GM23338 (cell line): Measurements from ENCODE around the gene SFRP5. TPM values are rescaled to one million over a fixed set of nuclear protein-coding genes. Genes with fewer than 3 reads are reported as not detected.

Experiments
- ATAC-seq: fragments of 200-7000 bp; cut with Tn5 transposase; 3 replicates; pipeline ENCODE4 v1.9.1; 2020
- DNase-seq: peaks from one replicate; pipeline ENCODE4 v3.0.0-alpha.2; 2015; ENCODE audit warnings: low spot score
- H2AFZ ChIP-seq: fragments of 200-600 bp; sonication (generic); 2 replicates; pipeline ENCODE4 v1.8.0; 2016; ENCODE audit warnings: antibody characterized with exemption, mild to moderate bottlenecking, moderate library complexity
- H3F3A ChIP-seq: fragments of 200-600 bp; sonication (generic); replicated peaks from 2 replicates; pipeline ENCODE4 v1.8.0; 2017; ENCODE audit warnings: antibody characterized with exemption, mixed run types, low read depth
- H3K27ac ChIP-seq: fragments of 200-600 bp; sonication (generic); 2 replicates; pipeline ENCODE4 v1.6.1; 2016; ENCODE audit warnings: low read depth
- H3K27me3 ChIP-seq: fragments of 200-600 bp; sonication (generic); 2 replicates; pipeline ENCODE4 v1.8.0; 2016; ENCODE audit warnings: mild to moderate bottlenecking, mixed run types, moderate library complexity; ENCODE audit not compliant: insufficient read depth
- H3K36me3 ChIP-seq: fragments of 200-600 bp; sonication (generic); 2 replicates; pipeline ENCODE4 v1.8.0; 2016; ENCODE audit warnings: mild to moderate bottlenecking; ENCODE audit not compliant: insufficient read depth
- H3K4me1 ChIP-seq: fragments of 200-600 bp; sonication (generic); 2 replicates; pipeline ENCODE4 v1.8.0; 2016; ENCODE audit warnings: mild to moderate bottlenecking, moderate library complexity; ENCODE audit not compliant: insufficient read depth
- H3K4me2 ChIP-seq: fragments of 200-600 bp; sonication (generic); 2 replicates; pipeline ENCODE4 v1.7.1; 2017; ENCODE audit warnings: mixed run types
- H3K4me3 ChIP-seq: fragments of 200-600 bp; sonication (generic); 2 replicates; pipeline ENCODE4 v1.6.1; 2016; ENCODE audit warnings: mixed run types
- H3K79me2 ChIP-seq: fragments of 200-600 bp; sonication (generic); replicated peaks from 2 replicates; pipeline ENCODE4 v1.8.0; 2017; ENCODE audit warnings: mild to moderate bottlenecking; ENCODE audit not compliant: insufficient read depth
- H3K9me2 ChIP-seq: fragments of 200-600 bp; sonication (generic); 2 replicates; pipeline ENCODE4 v1.8.0; 2017; ENCODE audit not compliant: insufficient read depth
- H4K20me1 ChIP-seq: fragments of 200-600 bp; sonication (generic); replicated peaks from 2 replicates; pipeline ENCODE4 v1.8.0; 2017; ENCODE audit warnings: mild to moderate bottlenecking; ENCODE audit not compliant: insufficient read depth
- H3K27ac Mint-ChIP-seq: 2 replicates; pipeline ENCODE4 v1.8.0; 2020; ENCODE audit warnings: inconsistent platforms, mild to moderate bottlenecking, moderate library complexity, mixed read lengths
- H3K27me3 Mint-ChIP-seq: 3 replicates; pipeline ENCODE4 v1.8.0; 2022; ENCODE audit warnings: low read depth, mild to moderate bottlenecking, moderate library complexity, mixed read lengths, inconsistent platforms; ENCODE audit not compliant: insufficient read depth, poor library complexity
- H3K36me3 Mint-ChIP-seq: 3 replicates; pipeline ENCODE4 v1.8.0; 2021; ENCODE audit warnings: low read depth, mild to moderate bottlenecking, inconsistent platforms, moderate library complexity, mixed read lengths
- H3K4me1 Mint-ChIP-seq: 3 replicates; pipeline ENCODE4 v1.8.0; 2020; ENCODE audit warnings: mild to moderate bottlenecking, inconsistent platforms, mixed read lengths
- H3K4me3 Mint-ChIP-seq: 3 replicates; pipeline ENCODE4 v1.8.0; 2021; ENCODE audit warnings: moderate library complexity, mild to moderate bottlenecking, inconsistent platforms, mixed read lengths
- H3K9me3 Mint-ChIP-seq: 3 replicates; pipeline ENCODE4 v1.8.0; 2020; ENCODE audit warnings: moderate library complexity, mild to moderate bottlenecking, inconsistent platforms, mixed read lengths
- CREB1 ChIP-seq: fragments of 250-450 bp; sonication (Bioruptor Pico); IDR thresholded peaks from 2 replicates; pipeline ENCODE4 v1.5.0; 2020; ENCODE audit warnings: low read depth, mild to moderate bottlenecking, moderate library complexity
- CTCF ChIP-seq, 2 experiments: fragments of 200-600 bp in 1 of 2; sonication (generic) in 1 of 2; conservative IDR thresholded peaks; 2 replicates each; pipeline versions ENCODE4 v1.5.1 to v1.6.1; 2016 to 2017; ENCODE audit warnings: antibody characterized with exemption in 2 of 2, low read depth in 2 of 2, mild to moderate bottlenecking in 2 of 2, moderate library complexity in 1 of 2
- JUNB ChIP-seq: IDR thresholded peaks from one replicate; pipeline ENCODE4 v1.6.1; 2016; ENCODE audit warnings: antibody characterized with exemption; ENCODE audit not compliant: unreplicated experiment
- REST ChIP-seq: IDR thresholded peaks from one replicate; pipeline ENCODE4 v1.6.1; 2018; ENCODE audit warnings: antibody characterized with exemption; ENCODE audit not compliant: unreplicated experiment
- STAT1 ChIP-seq: IDR thresholded peaks from one replicate; pipeline ENCODE4 v1.6.1; 2016; ENCODE audit warnings: antibody characterized with exemption; ENCODE audit not compliant: unreplicated experiment
- ZNF114 ChIP-seq: fragments of 250-450 bp; sonication (Bioruptor Pico); IDR thresholded peaks from 2 replicates; pipeline ENCODE4 v1.5.0; 2020; ENCODE audit warnings: mild to moderate bottlenecking, moderate library complexity
- ZNF331 ChIP-seq: fragments of 250-450 bp; sonication (Bioruptor Pico); IDR thresholded peaks from 2 replicates; pipeline ENCODE4 v1.5.0; 2020; ENCODE audit warnings: low read depth, mild to moderate bottlenecking, moderate library complexity
- polyA plus RNA-seq: library from polyadenylated mRNA; unstranded; fragments of >200 nt; fragmentation: Nextera tagmentation; extraction: Ambion mirVana; gene quantifications from 2 replicates; pipeline ENCODE4 v1.2.1, GENCODE V29; 2016
- total RNA-seq: library from RNA; depleted of rRNA; stranded (reverse); fragments of >200 nt; shearing (Covaris generic); gene quantifications from 2 replicates; pipeline ENCODE4 v1.2.3, GENCODE V29; 2014

SFRP5 gene
- total and polyA plus RNA-seq, 2 experiments from 2014 or later = 2.4 to 3.5 TPM

- TF ChIP-seq ZNF114 (CRISPR knock-in tag) (no peak), CTCF (conservative IDR thresholded peaks at IDR 0.05; ENCODE audit: low read depth in 2 of 2) (no peak), STAT1 (no peak), CREB1 (CRISPR knock-in tag) (no peak), JUNB (no peak), REST (no peak)
- Histone ChIP-seq H3K27me3 (no peaks in the 10 kb centered on the region), H3K27ac (no peak overlapping the region), H3K4me2 (no peak overlapping the region), H3K36me3 (no peaks in the 10 kb centered on the region), H3K79me2 (no peaks in the 10 kb centered on the region), H3K9me2 (no peaks in the 10 kb centered on the region), H3F3A (no peaks in the 10 kb centered on the region), H2AFZ (no peak overlapping the region; the same call in 1 of the 2 replicates), H3K4me1 (no peaks in the 10 kb centered on the region), H4K20me1 (no peaks in the 10 kb centered on the region), H3K4me3 (no peak overlapping the region)
- Mint-ChIP-seq H3K27me3 (peaks cover 8% of the 10 kb centered on the region), H3K9me3 (no peaks in the 10 kb centered on the region), H3K4me1 (peaks cover 3% of the 10 kb centered on the region; the same call in 2 of the 3 replicates), H3K4me3 (no peak overlapping the region), H3K27ac (no peak overlapping the region), H3K36me3 (no peaks in the 10 kb centered on the region)
- ATAC-seq = no peak
- no peak for DNase-seq
Observed at GRCh38 chr10:97811958-97812357, 40.2 kb upstream of the SFRP5 start.

GRCh38 chr10:97810446-97810845, 38.6 kb upstream of the SFRP5 start:
- ATAC-seq (no peak), DNase-seq (no peak)
- 0 out of 2 replicates have a peak, but pooled peaks cover 3% of the 10 kb centered on the region for H3F3A ChIP-seq
- no peak overlapping the region for H3K4me2 ChIP-seq
- Mint-ChIP-seq H3K27me3 (peaks cover 5% of the 10 kb centered on the region), H3K4me1 (peaks cover 14% of the 10 kb centered on the region; the same call in 2 of the 3 replicates), H3K9me3 (no peaks in the 10 kb centered on the region), H3K36me3 (no peaks in the 10 kb centered on the region), H3K27ac (no peak overlapping the region), H3K4me3 (no peak overlapping the region)
- no peak overlapping the region for H3K4me3 ChIP-seq
- H3K27ac ChIP-seq = no peak overlapping the region
- H2AFZ ChIP-seq = no peak overlapping the region
- no peaks in the 10 kb centered on the region; the same call in 1 of the 2 replicates for H3K4me1 ChIP-seq
- no peaks in the 10 kb centered on the region for H3K27me3 ChIP-seq
- no peaks in the 10 kb centered on the region for H3K79me2 ChIP-seq
- TF ChIP-seq ZNF331 (CRISPR knock-in tag) = no peak
- H3K9me2 ChIP-seq = no peaks in the 10 kb centered on the region
- no peaks in the 10 kb centered on the region for H3K36me3 ChIP-seq
- no peaks in the 10 kb centered on the region for H4K20me1 ChIP-seq
